Right lobe of liver (tissue), 6 donors: Measurements from ENCODE around the gene TLX1. TPM values are rescaled to one million over a fixed set of nuclear protein-coding genes. Genes with fewer than 3 reads are reported as not detected.

Experiments
- ATAC-seq, 4 donors: fragments of 200-7000 bp; cut with Tn5 transposase; one replicate each; pipeline ENCODE4 v1.9.1; 2020; ENCODE audit warnings: mild to moderate bottlenecking in 4 of 4, moderate library complexity in 4 of 4
- DNase-seq, 3 donors: peaks; one replicate each; pipeline ENCODE4 v3.0.0-alpha.2; 2020
- H3K27ac ChIP-seq, 3 donors: fragments of 200-600 bp; one replicate each; pipeline ENCODE4 v1.8.0; 2022
- H3K27me3 ChIP-seq, 2 donors: fragments of 200-600 bp; one replicate each; pipeline ENCODE4 v1.8.0; 2022
- H3K36me3 ChIP-seq, 4 donors: fragments of 200-600 bp; sonication (generic) in 1 of 4; one replicate each; pipeline versions ENCODE4 v1.5.1 to v1.8.0; 2017 to 2022; ENCODE audit warnings: control low read depth in 1 of 4
- H3K4me1 ChIP-seq, 4 donors: fragments of 200-600 bp; sonication (generic) in 1 of 4; one replicate each; pipeline versions ENCODE4 v1.5.1 to v1.8.0; 2017 to 2022; ENCODE audit warnings: control low read depth in 1 of 4
- H3K4me3 ChIP-seq, 3 donors: fragments of 200-600 bp; one replicate each; pipeline ENCODE4 v1.8.0; 2022
- H3K9me3 ChIP-seq, 4 donors: fragments of 200-600 bp; sonication (generic) in 1 of 4; one replicate each; pipeline versions ENCODE4 v1.5.1 to v1.8.0; 2017 to 2022; ENCODE audit warnings: control low read depth in 1 of 4
- POLR2A ChIP-seq: fragments of 450-650 bp; IDR thresholded peaks from one replicate; pipeline ENCODE4 v1.6.1; 2017; ENCODE audit warnings: antibody characterized with exemption, mild to moderate bottlenecking
- WGBS: methylation state at CpG from one replicate; pipeline ENCODE4 v1.1.6; 2018; ENCODE audit warnings: low coverage, low lambda C conversion rate; ENCODE audit not compliant: insufficient coverage; ENCODE audit errors: missing lambda C conversion rate; 5-methylcytosine and 5-hydroxymethylcytosine counted together
- intact Hi-C, 2 donors: fragments of 100-400 bp; cut with DNase I; formaldehyde crosslinking; loops; one replicate each; pipeline versions ENCODE4 v1.11.2 to v1.14.1; 2022
- total RNA-seq, 6 experiments: library from RNA; depleted of rRNA in 2 of 6; stranded (reverse); fragments of >200 nt in 2 of 6; fragmentation: NEBNext Ultra II Directional in 3 of 6; extraction: Animal tissue kit (Norgen Biotek cat#: 25700) in 3 of 6; gene quantifications; one replicate each; pipeline versions ENCODE4 v1.1.0 to v1.2.4, GENCODE V29; 2016 to 2023
- TF ChIP-seq, protein P1 (sequence below), 4 donors: fragments of 200-600 bp in 3 of 4; fragments of 450-650 bp in 1 of 4; IDR thresholded peaks; one replicate each; pipeline versions ENCODE4 v1.5.1 to v1.8.0; 2016 to 2022; ENCODE audit warnings: antibody characterized with exemption in 4 of 4, mild to moderate bottlenecking in 2 of 4
- donor health status: DM: no; HTN: yes; CAD: no.
- donor health status: DM: no; HTN: no; CAD: no.
- donor health status: DM: no; HTN: no; CAD: no.
- donor health status: DM: no; HTN: yes; CAD: no.
- donor health status: DM: no; HTN: yes; CAD: no.

Gene TLX1
- total RNA-seq, 6 experiments from 2014 or later = 0.12 to 0.60 (median 0.27) TPM

DNA sequence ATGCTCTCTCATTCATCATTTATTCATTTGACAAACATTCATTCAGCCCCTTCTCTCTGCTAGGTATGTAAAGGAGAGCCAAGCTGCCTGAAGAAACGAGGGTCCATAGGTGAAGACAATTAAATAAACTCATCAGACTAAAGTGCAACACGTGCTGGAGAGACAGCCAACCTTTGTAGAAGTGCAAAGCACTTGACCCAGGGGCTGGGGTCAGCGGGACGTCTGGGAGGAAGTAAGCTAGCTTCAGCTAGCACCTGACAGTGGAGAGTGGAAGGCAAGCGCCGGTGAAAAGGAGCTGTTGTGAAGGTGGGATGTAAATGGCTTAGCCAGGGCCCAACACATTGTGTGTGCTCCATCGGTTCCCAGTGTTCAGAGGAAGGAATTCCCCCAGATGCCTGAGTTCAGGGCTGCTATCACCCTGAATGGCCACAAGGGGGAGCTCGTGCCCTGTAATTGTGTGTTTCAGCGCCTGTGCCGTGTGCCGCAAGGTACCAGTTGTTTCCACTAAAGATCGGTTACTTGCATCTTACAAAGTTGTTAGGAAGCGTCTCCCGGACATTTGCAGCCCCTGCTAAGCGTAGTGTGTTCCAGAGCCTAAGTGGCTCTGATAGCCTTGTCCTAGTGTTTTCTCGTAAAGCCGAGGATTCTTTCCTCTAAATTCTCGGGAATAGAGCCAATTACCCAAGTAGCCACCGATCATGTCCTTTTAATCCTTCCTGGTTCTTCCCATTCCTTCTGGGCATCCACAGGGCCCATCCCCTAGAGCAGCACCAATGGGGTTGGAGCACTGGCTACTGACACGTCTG lies 30.6 kb downstream of the TLX1 start:
- Histone ChIP-seq H3K36me3 (no peaks in the 10 kb centered on the region), H3K4me1 (no peaks in the 10 kb centered on the region), H3K27me3 (no peaks in the 10 kb centered on the region), H3K9me3 (no peaks in the 10 kb centered on the region), H3K4me3 (peak overlapping the region in 1 of 3 donors; percentile 23), H3K27ac (no peak overlapping the region)
- WGBS = 1% methylated on average over 19 of the region's 20 CpGs
- ATAC-seq = peak; percentile 95 to 99 (median 98)
- TF ChIP-seq, protein P1, sequence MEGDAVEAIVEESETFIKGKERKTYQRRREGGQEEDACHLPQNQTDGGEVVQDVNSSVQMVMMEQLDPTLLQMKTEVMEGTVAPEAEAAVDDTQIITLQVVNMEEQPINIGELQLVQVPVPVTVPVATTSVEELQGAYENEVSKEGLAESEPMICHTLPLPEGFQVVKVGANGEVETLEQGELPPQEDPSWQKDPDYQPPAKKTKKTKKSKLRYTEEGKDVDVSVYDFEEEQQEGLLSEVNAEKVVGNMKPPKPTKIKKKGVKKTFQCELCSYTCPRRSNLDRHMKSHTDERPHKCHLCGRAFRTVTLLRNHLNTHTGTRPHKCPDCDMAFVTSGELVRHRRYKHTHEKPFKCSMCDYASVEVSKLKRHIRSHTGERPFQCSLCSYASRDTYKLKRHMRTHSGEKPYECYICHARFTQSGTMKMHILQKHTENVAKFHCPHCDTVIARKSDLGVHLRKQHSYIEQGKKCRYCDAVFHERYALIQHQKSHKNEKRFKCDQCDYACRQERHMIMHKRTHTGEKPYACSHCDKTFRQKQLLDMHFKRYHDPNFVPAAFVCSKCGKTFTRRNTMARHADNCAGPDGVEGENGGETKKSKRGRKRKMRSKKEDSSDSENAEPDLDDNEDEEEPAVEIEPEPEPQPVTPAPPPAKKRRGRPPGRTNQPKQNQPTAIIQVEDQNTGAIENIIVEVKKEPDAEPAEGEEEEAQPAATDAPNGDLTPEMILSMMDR (IDR thresholded peaks at IDR 0.05) = peak; percentile 86 to 99 (median 98)
- TF ChIP-seq POLR2A = no peak
- peak; percentile 66 to 76 (median 75) for DNase-seq
- intact Hi-C loops = no loop called here

DNA sequence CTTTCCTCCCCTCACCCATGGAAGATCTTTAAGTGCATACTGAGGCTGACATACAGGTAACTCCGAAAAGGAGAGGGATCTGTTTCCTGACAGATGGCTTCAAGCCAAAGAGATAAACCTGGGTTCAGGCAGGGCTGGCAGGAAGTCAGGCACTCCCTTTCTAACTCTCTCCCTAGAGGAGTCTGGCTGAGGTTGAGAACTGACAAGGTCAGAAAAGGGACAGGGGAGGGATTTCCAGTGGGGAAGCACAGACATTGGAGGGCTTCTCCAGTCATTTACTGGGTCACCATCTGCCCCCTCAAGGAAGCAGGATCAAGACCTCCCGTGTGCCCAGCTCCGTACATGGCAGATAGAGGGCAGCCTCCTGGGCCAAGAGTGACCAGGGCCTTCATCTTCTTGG lies 31.6 kb downstream of the TLX1 start:
- H3K4me3 ChIP-seq = no peak overlapping the region
- no peak for DNase-seq
- WGBS = 14% methylated on average over 2 of the region's 3 CpGs
- H3K4me1 ChIP-seq = no peaks in the 10 kb centered on the region
- H3K9me3 ChIP-seq = no peaks in the 10 kb centered on the region
- intact Hi-C loops = no loop called here
- H3K27ac ChIP-seq = no peak overlapping the region
- TF ChIP-seq, protein P1 (IDR thresholded peaks at IDR 0.05) = no peak
- TF ChIP-seq POLR2A = no peak
- H3K27me3 ChIP-seq = no peaks in the 10 kb centered on the region
- H3K36me3 ChIP-seq = no peaks in the 10 kb centered on the region
- no peak for ATAC-seq

DNA sequence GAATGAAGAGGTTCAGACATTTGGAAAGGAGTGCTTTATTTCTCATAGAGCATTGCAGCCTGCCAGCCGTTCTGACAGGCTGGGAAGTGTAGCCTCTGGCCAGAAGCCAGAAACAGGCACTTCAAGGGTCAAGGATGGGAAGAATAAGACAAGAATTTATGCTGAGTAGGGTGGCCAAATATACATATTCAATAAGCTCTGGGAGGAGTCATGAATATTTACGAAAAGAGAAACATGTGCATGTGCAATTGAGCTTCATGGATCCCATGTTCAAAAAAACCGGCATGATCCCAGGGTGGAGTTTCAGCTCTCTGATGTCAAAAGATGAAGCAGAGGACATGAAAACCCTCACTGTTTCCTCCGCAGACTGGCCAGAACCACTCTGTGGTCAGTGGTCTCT lies 32.9 kb downstream of the TLX1 start:
- H3K4me3 ChIP-seq = no peak overlapping the region
- no peaks in the 10 kb centered on the region for H3K4me1 ChIP-seq
- DNase-seq (no peak), ATAC-seq (no peak)
- TF ChIP-seq, protein P1 (IDR thresholded peaks at IDR 0.05) = no peak
- no peak for TF ChIP-seq POLR2A
- H3K27ac ChIP-seq = no peak overlapping the region
- no peaks in the 10 kb centered on the region for H3K27me3 ChIP-seq
- H3K36me3 ChIP-seq = no peaks in the 10 kb centered on the region
- 33% methylated on average over 4 of the region's 4 CpGs for WGBS
- intact Hi-C loops = no loop called here
- no peaks in the 10 kb centered on the region for H3K9me3 ChIP-seq

DNA sequence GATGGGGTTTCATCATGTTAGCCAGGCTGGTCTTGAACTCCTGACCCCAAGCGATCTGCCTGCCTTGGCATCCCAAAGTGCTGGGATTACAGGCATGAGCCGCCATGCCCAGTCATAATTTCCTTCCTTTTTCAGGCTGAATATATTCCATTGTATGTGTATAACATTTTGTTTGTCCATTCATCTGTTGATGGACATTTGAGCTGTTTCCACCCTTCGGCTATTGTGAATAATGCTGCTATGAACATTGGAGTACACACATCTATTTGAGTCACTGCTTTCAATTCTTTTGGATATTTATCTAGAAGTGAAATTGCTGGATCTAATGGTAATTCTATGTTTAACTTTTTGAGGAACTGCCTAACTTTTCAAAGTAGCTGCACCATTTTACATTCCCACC lies 34.6 kb downstream of the TLX1 start:
- Histone ChIP-seq H3K36me3 (no peaks in the 10 kb centered on the region), H3K9me3 (no peaks in the 10 kb centered on the region), H3K4me3 (no peak overlapping the region), H3K27ac (no peak overlapping the region), H3K27me3 (no peaks in the 10 kb centered on the region), H3K4me1 (no peaks in the 10 kb centered on the region)
- DNase-seq = no peak
- WGBS = 57% methylated on average over 3 of the region's 3 CpGs
- ATAC-seq = no peak
- intact Hi-C loops = no loop called here
- TF ChIP-seq, protein P1 (IDR thresholded peaks at IDR 0.05) = no peak
- TF ChIP-seq POLR2A = no peak
